HG02870 (cell line): ENCODE data around the gene STOML1.
"Not testable (repeated sequence)": the region's sequence is repeated elsewhere in the genome, so short reads cannot be mapped to it uniquely, and the experiment has no call there.

ENCODE experiments used
- ATAC-seq: cut with Tn5 transposase; IDR thresholded peaks from one replicate; pipeline ENCODE4 v1.9.1; 2021; ENCODE audit warnings: mild to moderate bottlenecking, moderate library complexity; ENCODE audit not compliant: unreplicated experiment

The STOML1 gene

DNA sequence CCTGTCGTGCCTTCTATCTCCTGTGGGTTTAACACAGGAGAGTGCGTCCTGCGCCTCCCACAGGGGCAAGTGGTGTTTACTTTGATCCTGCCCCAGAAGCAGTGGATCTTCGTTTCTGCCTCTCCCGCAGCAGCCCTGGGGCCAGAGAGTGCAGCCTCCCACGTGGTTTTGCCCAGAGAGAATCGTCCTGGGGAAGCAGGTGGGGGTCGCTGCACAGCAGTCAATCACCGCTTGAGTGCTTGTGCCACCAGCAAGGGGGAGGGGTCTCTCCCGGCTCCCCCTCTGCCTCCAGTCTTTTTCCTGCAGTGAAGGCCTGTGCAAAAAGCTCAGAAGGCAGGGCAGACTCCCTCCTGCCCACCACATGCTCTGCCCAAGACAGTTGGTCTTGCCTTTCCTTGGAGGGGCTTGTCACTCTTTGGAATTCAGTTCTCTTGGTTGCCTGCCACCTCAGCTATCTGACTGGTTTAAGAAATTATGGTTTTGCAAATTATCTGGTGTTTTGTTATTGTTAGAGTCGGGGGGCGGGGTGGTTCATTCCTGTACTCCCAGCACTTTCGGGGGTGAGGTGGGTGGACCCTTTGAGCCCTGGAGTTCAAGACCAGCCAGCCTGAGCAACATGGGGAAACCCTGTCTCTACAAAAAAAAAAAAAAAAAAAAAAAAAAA, 26.9 kb downstream of the STOML1 start:
- peak; percentile 30 for ATAC-seq

DNA sequence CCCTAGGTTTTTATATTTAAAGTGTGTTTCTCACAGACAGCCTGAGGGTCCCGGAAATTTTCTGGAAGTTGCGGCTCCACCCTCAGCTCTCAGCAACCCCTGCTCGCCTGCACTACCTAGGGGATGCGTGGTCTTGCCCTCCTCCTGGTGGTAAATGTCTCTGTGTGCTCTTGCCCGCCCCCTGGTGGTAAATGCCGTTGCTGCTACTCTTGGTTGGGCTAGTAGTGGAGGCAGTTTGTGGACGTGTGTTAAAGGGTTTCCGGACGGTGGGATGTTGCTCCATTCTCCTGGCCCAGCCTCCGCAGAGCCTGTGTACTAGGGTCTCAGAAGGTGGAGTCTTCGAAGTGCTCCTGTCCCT, 27.4 kb downstream of the STOML1 start:
- ATAC-seq: peak; percentile 54

DNA sequence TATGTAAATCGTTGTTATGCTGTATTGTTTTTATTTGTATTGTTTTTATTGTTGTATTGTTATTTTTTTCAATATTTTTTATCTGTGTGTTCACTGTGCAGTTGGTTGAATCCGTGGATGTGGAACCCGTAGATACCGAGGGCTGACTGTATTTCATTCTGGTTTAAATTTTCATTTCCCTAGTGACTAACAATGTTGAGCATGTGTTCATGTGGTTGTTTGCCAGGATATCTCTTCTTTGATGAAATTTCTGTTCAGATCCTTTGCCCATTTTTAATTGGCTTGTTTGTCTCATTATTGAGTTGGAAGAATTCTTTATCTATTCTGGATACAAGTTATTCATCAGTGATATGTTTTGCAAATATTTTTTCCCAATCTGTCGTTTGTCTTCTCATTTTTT, 29.7 kb downstream of the STOML1 start:
- no peak for ATAC-seq

DNA sequence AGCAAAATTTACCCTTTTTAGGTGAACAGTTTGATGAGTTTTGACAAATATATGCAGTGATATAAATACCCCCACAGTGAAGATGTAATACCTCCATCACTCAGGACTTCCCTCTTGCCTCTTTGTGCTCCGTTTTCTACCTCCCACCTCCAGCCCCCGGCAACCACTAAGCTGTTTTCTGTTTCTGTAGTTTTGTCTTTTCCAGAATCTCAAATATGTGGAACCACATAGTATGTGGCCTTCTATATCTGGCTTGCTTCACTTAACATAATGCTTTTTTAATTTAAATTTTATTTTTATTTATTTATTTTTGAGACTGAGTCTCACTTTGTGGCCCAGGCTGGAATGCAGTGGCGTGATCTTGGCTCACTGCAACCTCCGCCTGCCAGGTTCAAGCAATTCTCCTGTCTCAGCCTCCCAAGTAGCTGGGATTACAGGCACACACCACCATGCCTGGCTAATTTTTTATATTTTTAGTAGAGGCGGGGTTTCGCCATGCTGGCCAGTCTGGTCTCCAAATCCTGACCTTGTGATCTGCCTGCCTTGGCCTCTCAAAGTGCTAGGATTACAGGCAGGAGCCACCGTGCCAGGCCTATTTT, 31.5 kb downstream of the STOML1 start:
- not testable (repeated sequence) for ATAC-seq

DNA sequence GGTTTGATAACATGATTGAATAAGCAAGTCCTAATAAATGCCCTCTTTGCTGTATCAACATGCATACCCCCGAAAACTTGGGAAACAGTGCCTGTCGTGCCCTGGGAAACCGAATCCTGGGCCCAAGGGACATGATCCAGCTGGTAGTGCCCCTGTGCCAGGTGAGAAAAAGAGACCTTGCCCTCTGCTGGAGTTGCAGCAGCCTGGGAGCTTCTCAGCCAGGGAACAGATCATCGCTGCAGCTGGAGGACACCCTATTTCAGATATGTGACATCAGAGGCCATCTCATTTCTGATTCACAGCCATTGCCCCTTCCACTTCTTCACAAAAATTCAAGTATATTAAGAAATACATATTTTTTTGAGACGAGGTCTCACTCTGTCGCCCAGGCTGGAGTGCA, 32.3 kb downstream of the STOML1 start:
- no peak for ATAC-seq

DNA sequence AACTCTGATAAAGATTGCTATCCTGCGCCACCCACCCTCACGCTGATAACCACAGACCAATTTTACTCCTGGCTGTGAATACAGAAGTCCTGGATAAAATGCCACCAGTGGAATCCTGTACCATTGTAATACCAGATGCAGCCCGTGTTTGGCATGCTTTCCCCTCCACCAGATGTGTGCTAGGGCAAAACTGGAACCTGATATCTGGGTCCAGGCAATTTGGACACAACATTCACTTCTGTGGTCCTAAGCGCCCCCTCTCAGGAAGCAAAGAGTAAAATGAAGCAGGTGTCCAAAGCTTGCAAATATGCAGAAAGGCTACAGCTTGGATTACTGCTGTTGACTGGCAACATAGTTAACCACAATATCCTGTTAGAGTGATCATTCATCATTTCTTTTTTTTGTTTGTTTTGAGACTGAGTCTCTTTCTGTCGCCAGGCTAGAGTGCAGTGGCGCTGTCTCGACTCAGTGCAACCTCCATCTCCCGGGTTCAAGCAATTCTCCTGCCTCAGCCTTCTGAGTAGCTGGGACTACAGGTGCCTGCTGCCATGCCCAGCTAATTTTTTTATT, 33.0 kb downstream of the STOML1 start:
- no peak for ATAC-seq

DNA sequence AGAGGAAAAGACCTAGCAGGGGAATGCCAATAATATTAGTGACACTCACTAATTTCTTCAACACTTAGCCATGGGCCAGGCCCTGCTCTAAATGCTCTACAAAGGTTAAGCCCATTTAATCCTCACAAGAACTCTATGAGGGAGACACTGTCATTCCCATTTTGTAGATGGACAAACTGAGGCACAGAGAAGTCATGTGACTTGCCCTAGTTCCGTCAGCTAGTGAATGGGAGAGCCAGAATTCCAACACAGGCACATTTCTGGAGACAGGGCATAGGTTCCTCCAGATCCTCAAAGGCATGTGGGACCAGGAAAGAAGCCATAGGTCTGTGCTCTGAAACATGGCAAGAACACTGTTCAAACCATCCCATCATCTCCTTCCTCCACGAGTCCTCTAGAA, 34.3 kb downstream of the STOML1 start:
- ATAC-seq: no peak

DNA sequence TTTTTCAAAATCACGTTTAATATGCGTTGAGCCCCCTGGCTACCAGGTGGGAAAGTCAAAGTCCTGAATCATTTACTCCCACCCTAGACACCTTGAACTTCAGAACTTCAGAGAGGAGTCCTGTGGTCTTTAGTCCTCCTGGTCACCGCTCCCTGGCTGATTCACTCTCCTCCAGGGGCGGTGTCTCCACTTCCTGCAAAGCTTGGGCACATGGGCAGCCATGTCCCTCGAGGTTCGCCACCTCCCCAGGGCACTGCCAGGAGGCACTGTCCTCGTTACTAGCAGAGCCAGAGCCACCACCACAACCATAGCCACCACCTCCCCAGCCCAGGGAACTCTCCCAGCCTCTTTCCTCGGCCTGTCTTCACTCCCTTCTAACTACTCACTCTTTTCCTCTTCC, 34.8 kb downstream of the STOML1 start:
- ATAC-seq: no peak

DNA sequence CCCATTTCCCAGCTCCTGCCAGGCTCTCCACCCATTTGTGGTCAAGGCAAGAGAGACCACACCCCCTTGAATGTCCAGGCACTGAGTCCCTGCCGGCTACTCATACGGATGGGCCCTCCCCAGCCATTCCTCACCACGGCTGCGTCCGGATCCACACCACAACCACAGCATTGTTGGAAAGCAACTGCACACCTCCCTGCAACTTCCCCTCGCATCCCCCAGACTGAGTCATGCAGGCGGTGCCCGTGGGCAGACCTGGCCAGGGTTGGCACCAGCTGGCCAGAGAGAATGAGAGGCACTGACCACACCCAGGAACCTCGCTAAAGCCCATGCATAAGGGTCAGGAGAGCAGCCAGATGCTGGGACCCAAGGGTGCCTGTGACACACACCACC, 35.4 kb downstream of the STOML1 start:
- ATAC-seq: no peak

DNA sequence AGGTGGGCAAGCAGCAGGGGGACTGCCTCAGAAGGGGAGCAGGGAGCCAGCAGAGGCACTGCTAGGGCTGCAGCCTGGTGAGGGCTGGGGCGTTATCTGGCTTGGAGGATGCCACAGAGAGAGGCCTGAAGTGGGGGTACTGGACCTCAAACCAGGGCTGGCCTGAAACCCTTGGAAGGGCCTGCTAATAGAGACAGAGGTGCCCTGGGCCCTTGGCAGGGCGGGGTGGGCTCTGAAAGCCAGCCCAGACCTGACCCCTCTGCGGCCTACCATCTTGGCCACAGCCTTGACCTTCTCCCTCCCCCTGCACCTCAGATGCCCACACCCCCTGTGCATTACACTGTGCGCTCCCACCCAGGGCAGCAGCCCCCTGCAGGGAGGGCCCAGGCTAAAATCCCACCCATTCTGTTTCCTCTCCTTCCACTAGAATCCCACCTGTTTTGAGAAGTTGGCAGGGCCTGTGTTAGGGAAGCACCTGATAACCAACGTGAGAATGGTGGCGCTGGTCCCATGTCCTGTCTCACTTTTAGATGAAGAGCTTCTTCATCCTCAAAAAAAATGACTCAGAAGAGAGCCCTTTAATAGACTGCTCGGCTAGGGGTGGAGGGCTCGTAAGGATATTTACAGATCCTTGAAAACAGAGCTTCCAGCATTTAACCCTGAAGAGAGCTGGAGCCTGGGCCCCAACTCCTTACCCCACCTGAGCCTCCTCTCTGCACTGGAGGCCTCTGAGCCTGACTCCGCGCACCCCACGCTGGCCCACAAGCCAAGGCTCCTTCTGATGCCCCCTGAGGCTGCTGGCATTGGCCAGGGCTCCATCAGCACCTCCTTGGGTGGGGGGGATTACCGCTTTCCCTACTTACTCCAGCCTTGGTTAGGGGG, 36.0 kb downstream of the STOML1 start:
- no peak for ATAC-seq

DNA sequence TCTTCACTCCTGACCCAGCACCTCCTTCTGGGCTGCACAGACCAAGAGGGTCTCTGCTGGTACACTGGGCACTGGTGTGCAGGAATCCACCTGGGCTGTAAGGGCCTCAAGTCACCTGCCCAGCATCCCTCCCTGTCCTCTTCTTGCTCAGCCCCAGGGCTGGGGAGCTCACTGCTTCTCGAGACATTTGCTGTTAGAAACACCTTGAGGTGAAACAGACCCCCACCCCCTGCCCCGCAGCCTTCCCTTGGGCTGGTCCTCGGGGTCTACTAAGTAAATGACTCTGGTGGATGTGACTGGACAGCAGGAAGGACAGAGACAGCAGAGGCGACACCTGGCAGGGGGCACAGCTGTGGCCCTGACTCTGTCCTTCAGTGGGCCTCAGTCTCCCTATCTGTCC, 36.8 kb downstream of the STOML1 start:
- ATAC-seq: no peak

DNA sequence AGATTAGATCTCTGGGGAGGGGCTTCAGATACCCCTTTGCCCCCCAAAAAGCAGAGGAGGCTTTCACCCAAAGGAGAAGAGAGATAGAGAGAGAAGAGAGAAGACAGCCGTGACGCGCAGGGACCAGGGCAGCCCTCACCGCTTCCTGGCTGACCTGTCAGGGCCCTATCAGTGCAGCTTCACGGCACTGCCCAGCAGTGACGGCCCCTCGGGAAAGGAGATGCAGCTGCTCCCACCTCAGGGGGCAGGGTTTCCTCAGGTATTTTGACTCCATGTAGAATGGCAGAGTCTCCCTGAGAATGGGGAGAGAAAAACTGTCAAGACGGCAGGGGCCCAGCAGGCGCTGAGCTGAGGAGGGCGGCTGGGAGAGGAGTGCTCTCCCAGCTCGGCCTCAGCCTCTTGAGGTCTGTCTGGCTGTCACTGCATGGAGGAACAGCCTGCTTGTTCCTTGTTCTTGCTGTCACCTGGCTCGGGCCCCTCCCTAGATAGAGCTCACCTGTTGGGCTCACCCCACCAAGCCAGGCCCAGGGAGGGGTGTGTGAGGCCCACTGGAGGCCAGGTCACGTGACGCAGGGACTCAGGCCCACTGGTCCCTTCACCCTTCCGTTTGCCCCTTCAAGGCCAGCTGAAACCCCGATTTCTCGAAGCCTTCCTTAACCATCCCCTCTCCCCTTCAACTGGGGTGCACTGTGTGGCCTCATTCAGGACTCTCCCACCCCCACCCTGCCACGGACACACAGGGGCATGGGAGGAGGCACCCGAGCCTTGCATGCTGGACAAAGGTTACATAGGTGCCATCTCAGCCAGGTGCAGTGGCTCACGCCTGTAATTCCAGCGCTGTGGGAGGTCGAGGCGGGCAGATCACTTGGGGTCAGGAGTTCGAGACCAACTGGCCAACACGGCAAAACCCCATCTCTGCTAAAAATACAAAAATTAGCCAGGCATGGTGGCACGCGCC, 37.6 kb downstream of the STOML1 start:
- no peak for ATAC-seq

DNA sequence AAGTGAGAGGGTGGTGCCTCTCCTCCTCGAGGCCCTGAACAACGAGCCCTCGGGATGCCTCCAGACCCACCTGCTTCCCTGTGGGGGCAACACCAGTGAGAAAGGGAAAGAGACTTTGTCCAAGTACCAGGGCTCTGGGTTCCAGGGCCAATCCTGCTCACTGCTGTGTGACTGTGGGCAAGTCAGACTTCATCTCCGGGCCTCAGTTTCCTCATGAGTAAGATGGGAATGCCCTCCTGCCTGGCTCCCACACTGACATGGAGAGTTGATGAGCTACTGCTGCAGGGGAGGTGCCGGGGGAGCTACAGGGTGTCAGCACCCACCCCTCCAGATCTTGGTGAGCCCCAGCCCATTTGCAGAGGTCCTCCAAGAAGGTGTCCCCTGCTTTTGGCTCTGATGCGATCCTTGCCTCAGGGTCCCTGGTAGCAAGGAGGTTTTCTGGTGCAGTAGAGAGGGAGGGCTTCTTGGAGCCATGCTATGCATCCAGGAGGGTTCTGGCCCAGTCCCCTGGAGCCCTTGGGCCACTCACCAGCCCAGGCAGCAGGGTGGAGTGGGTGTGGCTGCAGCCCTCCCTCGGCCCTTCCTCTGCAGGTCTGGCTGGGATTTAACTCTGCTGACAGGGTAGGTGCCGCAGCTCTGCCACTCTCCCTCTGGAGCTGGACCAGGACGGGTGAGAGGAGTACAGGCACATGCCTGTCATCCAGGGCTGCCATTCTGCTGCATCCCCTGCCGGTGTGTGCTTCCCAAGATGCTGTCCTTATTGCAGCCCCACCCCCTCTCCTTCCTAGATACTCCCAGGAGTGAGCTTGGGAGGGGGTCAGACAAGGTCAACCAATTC, 39.0 kb downstream of the STOML1 start:
- ATAC-seq: no peak

DNA sequence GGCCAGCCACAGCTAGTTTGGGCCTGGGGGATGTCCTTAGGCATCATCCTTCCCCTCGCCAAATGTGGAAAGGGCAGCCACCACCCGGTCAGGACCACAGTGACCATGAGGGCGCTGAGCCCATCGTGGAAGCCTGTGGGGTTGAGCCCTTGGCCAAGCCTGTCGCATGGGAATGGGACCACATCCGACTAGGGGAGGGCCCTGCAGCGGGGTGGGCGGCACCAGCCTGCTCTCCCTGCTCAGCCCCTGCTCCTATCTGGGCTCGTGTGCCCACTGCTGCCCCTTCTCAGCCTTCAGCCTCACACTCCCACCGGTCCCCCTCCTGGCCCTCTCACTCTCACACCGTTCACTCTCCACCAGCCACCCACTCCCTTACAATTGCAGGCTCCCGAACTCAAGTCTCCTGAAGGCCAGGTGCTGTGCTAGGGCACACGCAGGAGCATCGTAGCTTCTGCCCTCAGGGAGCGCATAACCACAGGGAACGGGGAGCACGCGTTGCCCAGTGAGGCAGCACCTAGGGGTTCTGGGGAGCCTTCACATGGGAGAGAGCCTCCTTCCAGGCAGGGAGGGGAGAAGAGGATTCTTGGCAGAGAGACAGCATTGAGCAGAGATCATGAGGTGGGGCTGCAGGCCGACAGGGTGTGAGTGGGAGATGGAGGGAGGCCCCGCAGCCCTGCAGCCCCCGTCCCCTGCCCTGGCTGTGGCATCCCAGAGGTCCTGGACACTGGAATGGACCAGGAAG, 39.8 kb downstream of the STOML1 start:
- ATAC-seq: no peak

DNA sequence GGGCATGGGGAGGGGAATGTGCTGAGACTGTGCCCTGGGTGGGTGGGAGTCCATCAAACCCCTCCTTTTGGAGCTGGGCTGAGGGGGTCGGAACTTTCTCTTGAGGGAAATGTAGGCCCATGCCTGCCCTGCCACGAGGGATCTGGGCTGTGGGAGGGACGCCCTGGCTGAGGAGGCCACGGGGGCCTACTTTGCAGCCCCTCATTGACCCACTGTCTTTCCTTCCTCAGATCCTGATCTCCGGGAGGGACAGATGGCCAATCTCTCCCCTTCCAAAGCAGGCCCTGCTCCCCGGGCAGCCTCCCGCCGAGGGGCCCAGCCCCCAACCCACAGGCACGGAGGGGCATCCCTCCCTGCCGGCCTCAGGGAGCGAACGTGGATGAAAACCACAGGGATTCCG, 40.5 kb downstream of the STOML1 start:
- ATAC-seq: no peak

DNA sequence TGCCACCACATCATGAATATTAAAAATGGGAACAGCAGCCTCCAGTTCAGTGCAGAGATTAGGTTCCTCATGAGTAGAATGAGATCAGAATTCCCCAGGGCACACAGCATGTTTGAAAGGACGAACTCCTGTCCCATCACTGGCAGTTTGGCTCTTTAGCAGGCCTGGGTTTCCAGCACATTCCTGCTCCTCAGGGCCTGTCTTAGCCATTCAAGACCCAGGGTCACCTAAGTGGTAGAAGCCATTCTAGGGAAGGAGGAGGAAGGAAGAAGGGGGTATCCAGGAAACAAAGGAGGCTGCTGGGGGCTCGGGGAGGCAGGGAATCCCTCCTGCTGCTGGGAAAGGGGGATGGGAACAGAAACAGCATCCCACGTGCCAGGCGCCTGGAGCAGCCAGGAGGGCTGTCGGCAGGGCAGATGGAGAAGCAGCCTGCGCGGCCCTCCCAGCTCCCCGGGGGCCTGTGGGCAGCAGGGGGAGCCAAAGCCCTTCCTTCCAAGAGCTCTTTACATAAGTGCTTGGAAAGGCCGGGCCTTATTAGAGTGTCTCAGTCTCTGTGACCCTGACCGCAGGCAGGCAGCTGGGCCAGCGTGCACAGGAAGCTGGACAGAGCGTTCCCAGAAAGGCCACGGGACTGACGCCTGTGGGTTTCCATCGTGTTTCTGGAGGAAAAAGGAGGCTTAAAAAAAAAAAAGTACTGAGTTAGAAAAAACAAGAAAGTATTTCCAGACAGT, 41.1 kb downstream of the STOML1 start:
- no peak for ATAC-seq

DNA sequence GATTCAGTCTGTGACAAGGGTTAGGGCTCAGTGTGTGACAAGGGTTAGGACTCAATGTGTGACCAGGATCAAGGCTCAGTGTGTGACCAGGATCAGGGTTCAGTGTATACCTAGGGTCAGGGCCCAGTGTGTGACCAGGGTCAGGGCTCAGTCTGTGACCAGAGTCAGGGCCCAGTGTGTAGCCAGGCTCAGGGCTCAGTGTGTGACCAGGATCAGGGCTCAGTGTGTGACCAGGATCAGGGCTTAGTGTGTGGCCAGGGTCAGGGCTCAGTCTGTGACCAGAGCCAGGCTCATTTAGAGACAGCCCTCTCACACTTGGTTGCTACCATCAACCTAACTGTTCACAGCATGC, 41.6 kb downstream of the STOML1 start:
- ATAC-seq: no peak

DNA sequence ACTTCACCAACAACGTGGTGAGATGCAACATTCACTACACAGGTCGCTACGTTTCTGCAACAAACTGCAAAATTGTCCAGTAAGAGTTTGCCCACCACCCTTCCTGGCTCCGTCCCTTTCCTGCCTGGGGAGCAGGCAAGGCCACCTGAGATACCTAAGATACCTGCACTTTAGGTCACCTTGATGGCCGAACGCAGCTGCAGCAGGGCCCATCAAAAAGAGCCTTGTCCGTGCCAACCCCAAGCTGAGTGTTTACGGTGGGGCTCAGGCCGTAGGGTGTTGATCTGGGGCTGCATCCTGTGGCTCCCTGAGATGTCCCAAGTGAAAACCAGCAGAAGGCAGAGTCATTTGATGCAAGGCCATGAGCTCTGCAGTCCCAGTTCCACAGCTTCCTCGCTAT, 42.6 kb downstream of the STOML1 start:
- ATAC-seq: no peak

DNA sequence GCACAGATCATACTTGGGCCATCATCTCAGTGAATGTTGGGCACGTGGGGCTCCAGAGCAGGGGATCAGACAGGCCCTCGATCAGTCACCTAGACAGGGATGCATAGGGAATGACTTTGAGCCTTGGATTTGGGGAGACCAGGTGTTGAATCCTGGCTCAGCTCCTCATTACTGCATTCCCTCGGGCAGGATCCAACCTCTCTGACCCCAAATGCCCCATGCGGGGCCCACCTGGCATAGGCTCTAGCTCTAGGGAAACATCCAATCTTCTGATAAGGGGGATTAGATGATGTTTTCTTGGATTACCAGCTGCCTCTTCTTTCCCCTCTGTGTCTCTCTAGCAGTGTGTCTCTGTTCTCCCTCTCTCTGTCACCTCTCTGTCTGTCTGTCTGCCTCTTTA, 43.1 kb downstream of the STOML1 start:
- no peak for ATAC-seq
